ENCODE measurements around the gene SLC4A3.
"Not testable (repeated sequence)": the region's sequence is repeated elsewhere in the genome, so short reads cannot be mapped to it uniquely, and the experiment has no call there.

The SLC4A3 gene

GRCh38 chr2:219679571-219679970, 52.1 kb downstream of the SLC4A3 start:
- Histone ChIP-seq H3K27ac (ENCODE audit: low read length) (no peak overlapping the region), H3K4me1 (ENCODE audit: control insufficient read depth, insufficient read depth, low read length) (peaks cover under 1% of the 10 kb centered on the region; the same call in 1 of the 2 replicates), H3K4me3 (ENCODE audit: low read length) (no peak overlapping the region), H3K27me3 (ENCODE audit: control insufficient read depth, insufficient read depth, low read length) (no peaks in the 10 kb centered on the region), H3K36me3 (ENCODE audit: control insufficient read depth, insufficient read depth, low read length) (no peaks in the 10 kb centered on the region), H3K9me3 (ENCODE audit: control insufficient read depth, insufficient read depth, low read length) (no peaks in the 10 kb centered on the region; the same call in 1 of the 2 replicates)
- no CpG with 5 or more reads among the region's 1 CpG for WGBS (ENCODE audit: insufficient coverage, insufficient read length)
- DNase-seq (ENCODE audit: low read depth, low spot score), result no peak

- Histone ChIP-seq H3K4me1 (ENCODE audit: control insufficient read depth, insufficient read depth, low read length) (peaks cover 7% of the 10 kb centered on the region; the same call in 1 of the 2 replicates), H3K4me3 (ENCODE audit: low read length) (no peak overlapping the region), H3K27ac (ENCODE audit: low read length) (no peak overlapping the region), H3K9me3 (ENCODE audit: control insufficient read depth, insufficient read depth, low read length) (no peaks in the 10 kb centered on the region; the same call in 1 of the 2 replicates), H3K36me3 (ENCODE audit: control insufficient read depth, insufficient read depth, low read length) (no peaks in the 10 kb centered on the region), H3K27me3 (ENCODE audit: control insufficient read depth, insufficient read depth, low read length) (no peaks in the 10 kb centered on the region)
- DNase-seq (ENCODE audit: low read depth, low spot score), result no peak
- WGBS (ENCODE audit: insufficient coverage, insufficient read length), result no CpG with 5 or more reads among the region's 4 CpGs
Observed at GRCh38 chr2:219680958-219681693, 53.7 kb downstream of the SLC4A3 start.

- no peak overlapping the region for H3K4me3 ChIP-seq (ENCODE audit: low read length)
- H3K9me3 ChIP-seq (ENCODE audit: control insufficient read depth, insufficient read depth, low read length), result no peaks in the 10 kb centered on the region; the same call in 1 of the 2 replicates
- H3K4me1 ChIP-seq (ENCODE audit: control insufficient read depth, insufficient read depth, low read length), result peaks cover 10% of the 10 kb centered on the region; the same call in 1 of the 2 replicates
- WGBS (ENCODE audit: insufficient coverage, insufficient read length), result no CpG with 5 or more reads among the region's 6 CpGs
- H3K36me3 ChIP-seq (ENCODE audit: control insufficient read depth, insufficient read depth, low read length), result no peaks in the 10 kb centered on the region
- H3K27me3 ChIP-seq (ENCODE audit: control insufficient read depth, insufficient read depth, low read length), result no peaks in the 10 kb centered on the region
- no peak for DNase-seq (ENCODE audit: low read depth, low spot score)
- no peak overlapping the region for H3K27ac ChIP-seq (ENCODE audit: low read length)
Observed at GRCh38 chr2:219681694-219682300, 54.4 kb downstream of the SLC4A3 start.

- H3K4me3 ChIP-seq (ENCODE audit: low read length); H3K27me3 ChIP-seq (ENCODE audit: control insufficient read depth, insufficient read depth, low read length); DNase-seq (ENCODE audit: low read depth, low spot score); H3K36me3 ChIP-seq (ENCODE audit: control insufficient read depth, insufficient read depth, low read length); H3K9me3 ChIP-seq (ENCODE audit: control insufficient read depth, insufficient read depth, low read length); H3K27ac ChIP-seq (ENCODE audit: low read length): not testable (repeated sequence)
- WGBS (ENCODE audit: insufficient coverage, insufficient read length), result no CpG with 5 or more reads among the region's 2 CpGs
- H3K4me1 ChIP-seq (ENCODE audit: control insufficient read depth, insufficient read depth, low read length), result peaks cover 11% of the 10 kb centered on the region; the same call in 1 of the 2 replicates
Observed at GRCh38 chr2:219683474-219683873, 56.0 kb downstream of the SLC4A3 start.

- DNase-seq (ENCODE audit: low read depth, low spot score), result peak; percentile 70
- no peak overlapping the region for H3K4me3 ChIP-seq (ENCODE audit: low read length)
- H3K36me3 ChIP-seq (ENCODE audit: control insufficient read depth, insufficient read depth, low read length), result no peaks in the 10 kb centered on the region
- H3K9me3 ChIP-seq (ENCODE audit: control insufficient read depth, insufficient read depth, low read length), result no peaks in the 10 kb centered on the region; the same call in 1 of the 2 replicates
- no peaks in the 10 kb centered on the region for H3K27me3 ChIP-seq (ENCODE audit: control insufficient read depth, insufficient read depth, low read length)
- no peak overlapping the region for H3K27ac ChIP-seq (ENCODE audit: low read length)
- no CpG with 5 or more reads among the region's 18 CpGs for WGBS (ENCODE audit: insufficient coverage, insufficient read length)
- peaks cover 12% of the 10 kb centered on the region; the same call in 1 of the 2 replicates for H3K4me1 ChIP-seq (ENCODE audit: control insufficient read depth, insufficient read depth, low read length)
Observed at GRCh38 chr2:219684721-219685689, 57.6 kb downstream of the SLC4A3 start.

DNA sequence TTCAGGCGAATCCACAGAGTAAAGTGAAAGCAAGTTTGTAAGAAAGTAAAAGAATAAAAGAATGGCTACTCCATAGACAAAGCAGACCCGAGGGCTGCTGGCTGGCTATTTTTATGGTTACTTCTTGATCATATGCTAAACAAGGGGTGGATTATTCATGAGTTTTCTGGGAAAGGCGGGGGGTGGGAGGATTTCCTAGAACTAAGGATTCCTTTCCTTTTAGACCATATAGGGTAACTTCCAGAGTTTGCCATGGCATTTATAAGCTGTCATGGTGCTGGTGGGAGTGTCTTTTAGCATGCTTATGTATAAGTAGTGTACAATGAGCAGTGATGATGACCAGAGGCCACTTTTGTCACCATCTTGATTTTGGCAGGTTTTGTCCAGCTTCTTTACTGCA, 59.8 kb downstream of the SLC4A3 start:
- peaks cover 12% of the 10 kb centered on the region; the same call in 1 of the 2 replicates for H3K4me1 ChIP-seq (ENCODE audit: control insufficient read depth, insufficient read depth, low read length)
- H3K27ac ChIP-seq (ENCODE audit: low read length), result no peak overlapping the region
- no CpG with 5 or more reads among the region's 3 CpGs for WGBS (ENCODE audit: insufficient coverage, insufficient read length)

DNA sequence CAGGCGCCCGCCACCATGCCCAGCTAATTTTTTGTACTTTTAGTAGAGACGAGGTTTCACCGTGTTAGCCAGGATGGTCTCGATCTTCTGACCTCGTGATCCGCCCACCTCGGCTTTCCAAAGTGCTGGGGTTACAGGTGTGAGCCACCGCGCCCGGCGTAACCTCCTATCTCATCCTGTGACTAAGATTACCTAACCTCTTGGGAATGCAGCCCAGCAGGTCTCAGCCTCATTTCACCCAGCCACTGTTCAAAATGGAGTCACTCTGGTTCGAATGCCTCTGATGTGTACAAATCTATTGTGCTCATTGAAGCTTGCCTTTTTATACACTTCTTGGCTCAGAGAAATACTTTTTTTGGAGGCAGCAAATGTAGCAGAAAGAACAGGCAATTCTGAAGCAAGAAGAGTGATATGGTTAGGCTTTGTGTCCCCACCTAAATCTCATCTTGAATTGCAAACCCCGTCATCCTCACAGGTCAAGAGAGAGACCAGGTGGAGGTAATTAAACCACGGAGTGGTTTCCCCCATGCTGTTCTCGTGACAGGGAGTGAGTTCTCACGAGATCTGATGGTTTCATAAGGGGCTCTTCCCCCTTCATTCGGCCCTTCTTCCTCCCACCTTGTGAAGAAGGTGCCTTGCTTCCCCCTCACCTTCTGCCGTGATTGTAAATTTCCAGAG, 60.6 kb downstream of the SLC4A3 start:
- no peaks in the 10 kb centered on the region for H3K9me3 ChIP-seq (ENCODE audit: control insufficient read depth, insufficient read depth, low read length)
- H3K4me3 ChIP-seq (ENCODE audit: low read length), result no peak overlapping the region
- no peak overlapping the region for H3K27ac ChIP-seq (ENCODE audit: low read length)
- no peak for DNase-seq (ENCODE audit: low read depth, low spot score)
- no CpG with 5 or more reads among the region's 19 CpGs for WGBS (ENCODE audit: insufficient coverage, insufficient read length)
- peaks cover 12% of the 10 kb centered on the region; the same call in 1 of the 2 replicates for H3K4me1 ChIP-seq (ENCODE audit: control insufficient read depth, insufficient read depth, low read length)
- H3K36me3 ChIP-seq (ENCODE audit: control insufficient read depth, insufficient read depth, low read length), result no peaks in the 10 kb centered on the region
- H3K27me3 ChIP-seq (ENCODE audit: control insufficient read depth, insufficient read depth, low read length), result no peaks in the 10 kb centered on the region

More for the DNA sequence above, 59.8 kb downstream of the SLC4A3 start:
- no peaks in the 10 kb centered on the region for H3K27me3 ChIP-seq (ENCODE audit: control insufficient read depth, insufficient read depth, low read length)
- H3K9me3 ChIP-seq (ENCODE audit: control insufficient read depth, insufficient read depth, low read length), result no peaks in the 10 kb centered on the region; the same call in 1 of the 2 replicates
- DNase-seq (ENCODE audit: low read depth, low spot score), result no peak
- no peaks in the 10 kb centered on the region for H3K36me3 ChIP-seq (ENCODE audit: control insufficient read depth, insufficient read depth, low read length)
- H3K4me3 ChIP-seq (ENCODE audit: low read length), result no peak overlapping the region

- Histone ChIP-seq H3K27ac (ENCODE audit: low read length) (no peak overlapping the region), H3K9me3 (ENCODE audit: control insufficient read depth, insufficient read depth, low read length) (no peaks in the 10 kb centered on the region), H3K27me3 (ENCODE audit: control insufficient read depth, insufficient read depth, low read length) (no peaks in the 10 kb centered on the region), H3K36me3 (ENCODE audit: control insufficient read depth, insufficient read depth, low read length) (no peaks in the 10 kb centered on the region), H3K4me3 (ENCODE audit: low read length) (no peak overlapping the region), H3K4me1 (ENCODE audit: control insufficient read depth, insufficient read depth, low read length) (peaks cover 12% of the 10 kb centered on the region; the same call in 1 of the 2 replicates)
- no CpG with 5 or more reads among the region's 23 CpGs for WGBS (ENCODE audit: insufficient coverage, insufficient read length)
- DNase-seq (ENCODE audit: low read depth, low spot score), result no peak
Observed at GRCh38 chr2:219688560-219689445, 61.4 kb downstream of the SLC4A3 start.

All from iPS DF 6.9 (cell line).